Smooth muscle cell (in vitro differentiated cells): ENCODE data around the gene TRMT2A. TPM values are rescaled to one million over a fixed set of nuclear protein-coding genes. Genes with fewer than 3 reads are reported as not detected.
A peak's percentile ranks its signal among the peaks of the same experiment; 100 is the strongest.

Experiments used
- DNase-seq: peaks from one replicate; lab custom pipeline; 2025; ENCODE audit not compliant: unreplicated experiment; lab: John Stamatoyannopoulos, UW
- H2AFZ ChIP-seq: fragments of 200-600 bp; sonication (generic); 2 replicates; pipeline ENCODE4 v1.6.0; 2016; ENCODE audit warnings: antibody characterized with exemption, low read depth, mild to moderate bottlenecking
- H3F3A ChIP-seq: fragments of 200-600 bp; sonication (generic); 2 replicates; pipeline ENCODE4 v1.6.0; 2017; ENCODE audit warnings: antibody characterized with exemption, low read depth
- H3K27ac ChIP-seq: fragments of 200-600 bp; sonication (generic); 2 replicates; pipeline ENCODE4 v1.5.1; 2016; ENCODE audit warnings: low read depth, mild to moderate bottlenecking
- H3K27me3 ChIP-seq: fragments of 200-600 bp; sonication (generic); 2 replicates; pipeline ENCODE4 v1.6.1; 2016; ENCODE audit warnings: low read depth, mild to moderate bottlenecking
- H3K36me3 ChIP-seq: fragments of 200-600 bp; sonication (generic); 2 replicates; pipeline ENCODE4 v1.5.1; 2016; ENCODE audit warnings: low read depth
- H3K4me1 ChIP-seq: fragments of 200-600 bp; sonication (generic); 2 replicates; pipeline ENCODE4 v1.5.1; 2016; ENCODE audit warnings: low read depth
- H3K4me2 ChIP-seq: fragments of 200-600 bp; sonication (generic); 2 replicates; pipeline ENCODE4 v1.6.0; 2016; ENCODE audit warnings: mild to moderate bottlenecking
- H3K4me3 ChIP-seq: fragments of 200-600 bp; sonication (generic); 2 replicates; pipeline ENCODE4 v1.5.1; 2016; ENCODE audit warnings: mild to moderate bottlenecking
- H3K79me2 ChIP-seq: fragments of 200-600 bp; sonication (generic); 2 replicates; pipeline ENCODE4 v1.6.0; 2016; ENCODE audit warnings: low read depth, mild to moderate bottlenecking
- H3K9ac ChIP-seq: fragments of 200-600 bp; sonication (generic); 2 replicates; pipeline ENCODE4 v1.6.0; 2016; ENCODE audit warnings: low read depth
- H3K9me3 ChIP-seq: fragments of 200-600 bp; sonication (generic); replicated peaks from 2 replicates; pipeline ENCODE4 v1.5.1; 2016; ENCODE audit warnings: low read depth
- H4K20me1 ChIP-seq: fragments of 200-600 bp; sonication (generic); 2 replicates; pipeline ENCODE4 v1.6.0; 2016; ENCODE audit warnings: low read depth
- CTCF ChIP-seq: fragments of 200-600 bp; sonication (generic); IDR thresholded peaks from 2 replicates; pipeline ENCODE4 v1.5.1; 2017; ENCODE audit warnings: borderline replicate concordance, mild to moderate bottlenecking, antibody characterized with exemption; ENCODE audit not compliant: insufficient read depth, poor library complexity, severe bottlenecking
- WGBS: methylation state at CpG from one replicate; pipeline ENCODE4 v1.1.7; 2016; ENCODE audit warnings: low lambda C conversion rate; 5-methylcytosine and 5-hydroxymethylcytosine counted together
- polyA plus RNA-seq: library from polyadenylated mRNA; unstranded; fragments of >200 nt; fragmentation: Nextera tagmentation; extraction: Ambion mirVana; gene quantifications from 2 replicates; pipeline ENCODE4 v1.2.1, GENCODE V29; 2016
- total RNA-seq: library from RNA; depleted of rRNA; stranded (reverse); fragments of >200 nt; gene quantifications from 2 replicates; pipeline ENCODE4 v1.2.3, GENCODE V29; 2014

The TRMT2A gene
- total and polyA plus RNA-seq, 2 experiments from 2014 or later: 21.1 to 32.1 TPM

DNA sequence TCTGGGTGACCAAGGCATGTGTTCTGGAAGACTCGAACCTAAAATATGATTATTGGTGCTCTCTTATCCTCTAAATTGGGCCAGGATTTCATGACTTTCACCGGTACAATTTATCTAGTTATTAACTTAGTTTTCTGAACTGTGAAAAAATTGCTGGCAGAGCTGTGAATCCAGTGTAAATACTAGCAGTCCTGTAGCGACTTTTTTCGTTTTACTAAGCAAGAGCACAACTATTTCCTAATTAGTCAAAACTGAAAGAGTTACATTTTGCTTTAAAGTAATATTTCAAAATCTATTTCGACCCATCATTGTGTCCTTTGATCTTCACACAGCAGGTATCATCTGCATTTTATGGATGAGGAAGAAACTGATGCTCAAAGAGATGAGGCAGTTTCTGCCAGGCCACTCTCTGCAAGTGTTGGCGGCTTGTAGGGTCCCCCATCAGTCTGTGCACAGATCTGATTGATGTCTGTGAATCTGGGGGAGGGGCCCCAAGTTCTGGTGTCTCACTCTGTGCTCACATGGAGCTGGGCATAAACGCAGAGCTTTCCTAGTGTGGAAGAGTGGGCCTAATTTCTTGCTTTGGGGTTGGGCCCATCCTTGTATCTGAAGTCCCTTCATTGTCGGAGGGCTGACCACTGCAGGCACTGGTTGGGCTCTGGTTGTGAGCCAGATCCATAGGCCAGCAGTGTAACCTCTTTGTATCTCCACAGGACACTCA is 1.4 kb upstream of the TRMT2A start:
- Histone ChIP-seq H4K20me1 (peaks cover 27% of the 10 kb centered on the region), H3K27me3 (no peaks in the 10 kb centered on the region), H3K9me3 (no peaks in the 10 kb centered on the region), H3K4me1 (peaks cover 12% of the 10 kb centered on the region), H3F3A (peaks cover 7% of the 10 kb centered on the region), H2AFZ (no peak overlapping the region), H3K4me2 (peak overlapping the region; percentile 99), H3K4me3 (peak overlapping the region; percentile 99), H3K79me2 (peaks cover 66% of the 10 kb centered on the region), H3K27ac (peak overlapping the region; percentile 66), H3K36me3 (no peaks in the 10 kb centered on the region), H3K9ac (peak overlapping the region; percentile 68)
- WGBS: 32% methylated on average over 8 of the region's 8 CpGs
- no peak for DNase-seq
- TF ChIP-seq CTCF: no peak

GRCh38 chr22:20117633-20118299 is 740 bp upstream of the TRMT2A start:
- Histone ChIP-seq H3F3A (peaks cover 7% of the 10 kb centered on the region), H3K4me2 (peak overlapping the region; percentile 99), H3K27me3 (no peaks in the 10 kb centered on the region), H3K27ac (peak overlapping the region; percentile 84), H3K36me3 (no peaks in the 10 kb centered on the region), H3K4me3 (peak overlapping the region; percentile 99), H3K4me1 (peaks cover 12% of the 10 kb centered on the region), H2AFZ (no peak overlapping the region), H3K9me3 (no peaks in the 10 kb centered on the region), H3K9ac (peak overlapping the region; percentile 98), H4K20me1 (peaks cover 26% of the 10 kb centered on the region), H3K79me2 (peaks cover 66% of the 10 kb centered on the region)
- WGBS: under 1% methylated on average over 34 of the region's 66 CpGs
- no peak for TF ChIP-seq CTCF
- DNase-seq: no peak

- Histone ChIP-seq H3K27me3 (no peaks in the 10 kb centered on the region), H3K4me1 (peaks cover 12% of the 10 kb centered on the region), H3K36me3 (no peaks in the 10 kb centered on the region), H3F3A (peaks cover 7% of the 10 kb centered on the region), H3K4me3 (peak overlapping the region; percentile 99), H3K27ac (peak overlapping the region; percentile 84), H2AFZ (peak overlapping the region; percentile 43), H4K20me1 (peaks cover 15% of the 10 kb centered on the region), H3K79me2 (peaks cover 57% of the 10 kb centered on the region), H3K9ac (peak overlapping the region; percentile 98), H3K4me2 (peak overlapping the region; percentile 99), H3K9me3 (no peaks in the 10 kb centered on the region)
- DNase-seq: no peak
- WGBS: 37% methylated on average over 23 of the region's 27 CpGs
- no peak for TF ChIP-seq CTCF
These were observed 563 bp downstream of the TRMT2A start for GRCh38 chr22:20116376-20116950.
